ENCODE data around the gene ERCC6L. TPM values are rescaled to one million over a fixed set of nuclear protein-coding genes. Genes with fewer than 3 reads are reported as not detected.

ERCC6L gene
- total and polyA plus RNA-seq, 2 of the 13 experiments (the other 11 are each of a cell fraction or from before 2014, with no cell fraction given), result 0.86 to 9.5 TPM

DNA sequence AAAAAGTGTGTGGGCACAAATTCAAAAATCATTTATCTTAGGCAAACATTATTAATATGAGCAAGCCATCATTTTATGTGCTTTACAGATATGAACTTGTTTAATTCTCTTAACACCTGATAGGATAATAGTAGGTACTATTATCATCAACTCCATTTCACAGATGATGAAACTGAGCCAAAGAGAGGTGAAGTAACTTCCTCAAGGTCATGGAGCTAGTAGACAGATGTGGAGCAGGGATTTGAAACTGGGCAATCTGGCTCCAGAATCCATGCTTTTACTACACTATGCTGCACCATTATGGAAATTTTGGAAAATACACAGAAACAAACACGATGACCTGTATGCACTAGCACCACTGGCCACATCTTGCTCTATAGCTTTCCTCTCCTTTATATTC, 58.3 kb downstream of the ERCC6L start:
- POLR2A ChIA-PET, result interaction anchor here (1.1 to 1.6 kb wide), 3 partner anchors 58 to 391 kb away, joined by 3 to 8 read pairs (median 4); partner anchors contain the start of genes ERCC6L and RPS4X
- H2AFZ ChIP-seq (ENCODE audit: low read length), result peak overlapping the region; percentile 63
- H3K4me1 ChIP-seq (ENCODE audit: insufficient read depth, low read length), result peaks cover 13% of the 10 kb centered on the region
- FAIRE-seq (no peak), DNase-seq (ENCODE audit: low spot score) (no peak), ATAC-seq (no peak)
- intact Hi-C loops (cut with micrococcal nuclease; ENCODE audit: unreplicated experiment) (loop anchor here (10.0 kb wide), 1 partner anchor 54 kb away; the partner anchor contains the start of gene ERCC6L), in situ Hi-C loops (cut with HindIII; ENCODE audit: extremely low pct_ligation_motif_present, low pct_unique_long_range_greater_than_20kb) (no loop called here)
- CTCF ChIA-PET (ENCODE audit: low intra/inter-chr PET ratio, low total read pairs), result no interaction called here
- peaks cover 16% of the 10 kb centered on the region for H3K79me2 ChIP-seq (ENCODE audit: insufficient read depth, low read length)
- no peaks in the 10 kb centered on the region for H4K20me1 ChIP-seq (ENCODE audit: insufficient read depth, low read length)
- H3K4me2 ChIP-seq (ENCODE audit: low read depth, low read length), result peak overlapping the region; percentile 68
- 0 out of 2 replicates have a peak, but pooled peaks have one; percentile 29 for TF ChIP-seq ESRRA (CRISPR knock-in tag; IDR thresholded peaks at IDR 0.05; ENCODE audit: low read depth)
- 0 out of 2 replicates have a peak, but pooled peaks have one; percentile 57 for TF ChIP-seq KDM1A (CRISPR knock-in tag; IDR thresholded peaks at IDR 0.05)
- no peak for TF ChIP-seq SMARCC2 (IDR thresholded peaks at IDR 0.05)
- TF ChIP-seq ZMYM3 (CRISPR knock-in tag; IDR thresholded peaks at IDR 0.05), result peak; percentile 56
- TF ChIP-seq JUND (CRISPR knock-in tag; IDR thresholded peaks at IDR 0.05), result no peak
- TF ChIP-seq DRAP1 (CRISPR knock-in tag; IDR thresholded peaks at IDR 0.05), result no peak
- no peak for TF ChIP-seq AHR (CRISPR knock-in tag; IDR thresholded peaks at IDR 0.05)
- peak; percentile 93 for TF ChIP-seq ZNF629 (CRISPR knock-in tag; conservative IDR thresholded peaks at IDR 0.05)
- 0% methylated on average over 1 of the region's 1 CpG for WGBS (ENCODE audit: low lambda C conversion rate)
- H3K27me3 ChIP-seq (ENCODE audit: control insufficient read depth in 1 of 2, insufficient read depth in 2 of 2, low read length in 2 of 2), result no peaks in the 10 kb centered on the region
- peak overlapping the region in 2 of 3 experiments; percentile 83 to 85; a peak in 2 of 6 replicates for H3K4me3 ChIP-seq (replicated peaks in 1 of 3; ENCODE audit: insufficient read depth in 1 of 3, low read depth in 2 of 3, low read length in 3 of 3)
- H3K27ac ChIP-seq (ENCODE audit: extremely low read length, insufficient read depth, low read length), result peak overlapping the region; percentile 88
- BruUV-seq (replicated peaks), result no TSS peak
- H3K36me3 ChIP-seq (replicated peaks in 1 of 2; ENCODE audit: control insufficient read depth in 1 of 2, insufficient read depth in 2 of 2, low read length in 2 of 2), result no peaks in the 10 kb centered on the region
- H3K9me3 ChIP-seq (ENCODE audit: low read length), result no peaks in the 10 kb centered on the region
- H3K9ac ChIP-seq (ENCODE audit: insufficient read depth, low read depth, low read length), result peak overlapping the region; percentile 94

- FAIRE-seq (no peak), ATAC-seq (no peak), DNase-seq (ENCODE audit: low spot score) (no peak)
- in situ Hi-C loops (cut with HindIII; ENCODE audit: extremely low pct_ligation_motif_present, low pct_unique_long_range_greater_than_20kb), result no loop called here
- no peak overlapping the region for H3K27ac ChIP-seq (ENCODE audit: extremely low read length, insufficient read depth, low read length)
- no peak overlapping the region for H3K4me3 ChIP-seq (replicated peaks in 1 of 3; ENCODE audit: insufficient read depth in 1 of 3, low read depth in 2 of 3, low read length in 3 of 3)
- H3K36me3 ChIP-seq (replicated peaks in 1 of 2; ENCODE audit: control insufficient read depth in 1 of 2, insufficient read depth in 2 of 2, low read length in 2 of 2), result no peaks in the 10 kb centered on the region
- ChIA-PET CTCF (ENCODE audit: low intra/inter-chr PET ratio, low total read pairs) (no interaction called here), POLR2A (no interaction called here)
- no peaks in the 10 kb centered on the region for H3K27me3 ChIP-seq (ENCODE audit: control insufficient read depth in 1 of 2, insufficient read depth in 2 of 2, low read length in 2 of 2)
- intact Hi-C loops (cut with micrococcal nuclease; ENCODE audit: unreplicated experiment), result no loop called here
- no peaks in the 10 kb centered on the region for H3K9me3 ChIP-seq (ENCODE audit: low read length)
- 0% methylated on average over 2 of the region's 2 CpGs for WGBS (ENCODE audit: low lambda C conversion rate)
- H4K20me1 ChIP-seq (ENCODE audit: insufficient read depth, low read length), result no peaks in the 10 kb centered on the region
- H3K9ac ChIP-seq (ENCODE audit: insufficient read depth, low read depth, low read length), result no peak overlapping the region
- H3K4me1 ChIP-seq (ENCODE audit: insufficient read depth, low read length), result no peaks in the 10 kb centered on the region
- BruUV-seq (replicated peaks), result no TSS peak
- H3K4me2 ChIP-seq (ENCODE audit: low read depth, low read length), result no peak overlapping the region
- H2AFZ ChIP-seq (ENCODE audit: low read length), result no peak overlapping the region
- H3K79me2 ChIP-seq (ENCODE audit: insufficient read depth, low read length), result peaks cover 4% of the 10 kb centered on the region
- TF ChIP-seq, protein P1, sequence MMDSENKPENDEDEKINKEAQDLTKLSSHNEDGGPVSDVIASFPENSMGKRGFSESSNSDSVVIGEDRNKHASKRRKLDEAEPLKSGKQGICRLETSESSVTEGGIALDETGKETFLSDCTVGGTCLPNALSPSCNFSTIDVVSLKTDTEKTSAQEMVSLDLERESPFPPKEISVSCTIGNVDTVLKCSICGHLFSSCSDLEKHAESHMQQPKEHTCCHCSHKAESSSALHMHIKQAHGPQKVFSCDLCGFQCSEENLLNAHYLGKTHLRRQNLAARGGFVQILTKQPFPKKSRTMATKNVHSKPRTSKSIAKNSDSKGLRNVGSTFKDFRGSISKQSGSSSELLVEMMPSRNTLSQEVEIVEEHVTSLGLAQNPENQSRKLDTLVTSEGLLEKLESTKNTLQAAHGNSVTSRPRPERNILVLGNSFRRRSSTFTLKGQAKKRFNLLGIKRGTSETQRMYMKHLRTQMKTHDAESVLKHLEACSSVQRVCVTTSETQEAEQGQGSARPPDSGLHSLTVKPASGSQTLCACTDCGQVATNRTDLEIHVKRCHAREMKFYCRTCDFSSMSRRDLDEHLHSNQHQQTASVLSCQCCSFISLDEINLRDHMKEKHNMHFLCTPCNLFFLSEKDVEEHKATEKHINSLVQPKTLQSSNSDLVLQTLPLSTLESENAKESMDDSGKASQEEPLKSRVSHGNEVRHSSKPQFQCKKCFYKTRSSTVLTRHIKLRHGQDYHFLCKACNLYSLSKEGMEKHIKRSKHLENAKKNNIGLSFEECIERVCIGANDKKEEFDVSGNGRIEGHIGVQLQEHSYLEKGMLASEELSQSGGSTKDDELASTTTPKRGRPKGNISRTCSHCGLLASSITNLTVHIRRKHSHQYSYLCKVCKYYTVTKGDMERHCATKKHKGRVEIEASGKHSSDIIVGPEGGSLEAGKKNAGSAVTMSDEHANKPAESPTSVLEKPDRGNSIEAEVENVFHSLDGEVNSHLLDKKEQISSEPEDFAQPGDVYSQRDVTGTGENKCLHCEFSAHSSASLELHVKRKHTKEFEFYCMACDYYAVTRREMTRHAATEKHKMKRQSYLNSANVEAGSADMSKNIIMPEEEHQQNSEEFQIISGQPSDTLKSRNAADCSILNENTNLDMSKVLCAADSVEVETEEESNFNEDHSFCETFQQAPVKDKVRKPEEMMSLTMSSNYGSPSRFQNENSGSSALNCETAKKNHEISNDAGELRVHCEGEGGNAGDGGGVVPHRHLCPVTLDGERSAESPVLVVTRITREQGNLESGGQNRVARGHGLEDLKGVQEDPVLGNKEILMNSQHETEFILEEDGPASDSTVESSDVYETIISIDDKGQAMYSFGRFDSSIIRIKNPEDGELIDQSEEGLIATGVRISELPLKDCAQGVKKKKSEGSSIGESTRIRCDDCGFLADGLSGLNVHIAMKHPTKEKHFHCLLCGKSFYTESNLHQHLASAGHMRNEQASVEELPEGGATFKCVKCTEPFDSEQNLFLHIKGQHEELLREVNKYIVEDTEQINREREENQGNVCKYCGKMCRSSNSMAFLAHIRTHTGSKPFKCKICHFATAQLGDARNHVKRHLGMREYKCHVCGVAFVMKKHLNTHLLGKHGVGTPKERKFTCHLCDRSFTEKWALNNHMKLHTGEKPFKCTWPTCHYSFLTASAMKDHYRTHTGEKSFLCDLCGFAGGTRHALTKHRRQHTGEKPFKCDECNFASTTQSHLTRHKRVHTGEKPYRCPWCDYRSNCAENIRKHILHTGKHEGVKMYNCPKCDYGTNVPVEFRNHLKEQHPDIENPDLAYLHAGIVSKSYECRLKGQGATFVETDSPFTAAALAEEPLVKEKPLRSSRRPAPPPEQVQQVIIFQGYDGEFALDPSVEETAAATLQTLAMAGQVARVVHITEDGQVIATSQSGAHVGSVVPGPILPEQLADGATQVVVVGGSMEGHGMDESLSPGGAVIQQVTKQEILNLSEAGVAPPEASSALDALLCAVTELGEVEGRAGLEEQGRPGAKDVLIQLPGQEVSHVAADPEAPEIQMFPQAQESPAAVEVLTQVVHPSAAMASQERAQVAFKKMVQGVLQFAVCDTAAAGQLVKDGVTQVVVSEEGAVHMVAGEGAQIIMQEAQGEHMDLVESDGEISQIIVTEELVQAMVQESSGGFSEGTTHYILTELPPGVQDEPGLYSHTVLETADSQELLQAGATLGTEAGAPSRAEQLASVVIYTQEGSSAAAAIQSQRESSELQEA (CRISPR knock-in tag; IDR thresholded peaks at IDR 0.05; ENCODE audit: not compliant biosample characterization), result no peak
- TF ChIP-seq ELF1 (CRISPR knock-in tag; IDR thresholded peaks at IDR 0.05), result no peak
Observed at GRCh38 chrX:72176981-72177380, 61.8 kb downstream of the ERCC6L start.

Data from HepG2 (cell line).